ENCODE measurements around the gene CCNYL1.
"Not testable (repeated sequence)": the region's sequence is repeated elsewhere in the genome, so short reads cannot be mapped to it uniquely, and the experiment has no call there.

CCNYL1 gene

GRCh38 chr2:207744451-207744850 is 33.0 kb downstream of the CCNYL1 start:
- Histone ChIP-seq H3K4me1 (ENCODE audit: control insufficient read depth, low read depth, low read length) (no peaks in the 10 kb centered on the region), H3K9me3 (ENCODE audit: control insufficient read depth, low read depth, low read length) (no peaks in the 10 kb centered on the region), H3K27ac (ENCODE audit: low read length) (no peak overlapping the region)

GRCh38 chr2:207746131-207746530 is 34.7 kb downstream of the CCNYL1 start:
- H3K9me3 ChIP-seq (ENCODE audit: control insufficient read depth, low read depth, low read length) = no peaks in the 10 kb centered on the region
- H3K27me3 ChIP-seq (ENCODE audit: control insufficient read depth, insufficient read depth, low read length) = no peaks in the 10 kb centered on the region
- H3K9ac ChIP-seq (ENCODE audit: low read length) = no peak overlapping the region
- H3K4me1 ChIP-seq (ENCODE audit: control insufficient read depth, low read depth, low read length) = no peaks in the 10 kb centered on the region
- H3K4me3 ChIP-seq (ENCODE audit: low read length) = no peak overlapping the region
- H3K27ac ChIP-seq (ENCODE audit: low read length) = no peak overlapping the region
- H3K36me3 ChIP-seq (ENCODE audit: control insufficient read depth, low read depth, low read length) = peaks cover 19% of the 10 kb centered on the region

More at GRCh38 chr2:207744451-207744850, 33.0 kb downstream of the CCNYL1 start:
- H3K9ac ChIP-seq (ENCODE audit: low read length) = no peak overlapping the region
- no peaks in the 10 kb centered on the region for H3K27me3 ChIP-seq (ENCODE audit: control insufficient read depth, insufficient read depth, low read length)
- H3K4me3 ChIP-seq (ENCODE audit: low read length) = no peak overlapping the region
- peaks cover 16% of the 10 kb centered on the region for H3K36me3 ChIP-seq (ENCODE audit: control insufficient read depth, low read depth, low read length)

- H3K27ac ChIP-seq (ENCODE audit: low read length) = no peak overlapping the region
- H3K9me3 ChIP-seq (ENCODE audit: control insufficient read depth, low read depth, low read length) = no peaks in the 10 kb centered on the region
- peaks cover 12% of the 10 kb centered on the region for H3K36me3 ChIP-seq (ENCODE audit: control insufficient read depth, low read depth, low read length)
- H3K27me3 ChIP-seq (ENCODE audit: control insufficient read depth, insufficient read depth, low read length) = no peaks in the 10 kb centered on the region
- no peak overlapping the region for H3K4me3 ChIP-seq (ENCODE audit: low read length)
- H3K9ac ChIP-seq (ENCODE audit: low read length) = no peak overlapping the region
- H3K4me1 ChIP-seq (ENCODE audit: control insufficient read depth, low read depth, low read length) = no peaks in the 10 kb centered on the region
Observed at GRCh38 chr2:207747653-207748560, 36.5 kb downstream of the CCNYL1 start.

- H3K27ac ChIP-seq (ENCODE audit: low read length) = no peak overlapping the region
Observed at GRCh38 chr2:207748993-207749392, 37.6 kb downstream of the CCNYL1 start.

GRCh38 chr2:207749873-207750272 is 38.4 kb downstream of the CCNYL1 start:
- no peaks in the 10 kb centered on the region for H3K27me3 ChIP-seq (ENCODE audit: control insufficient read depth, insufficient read depth, low read length)
- no peak overlapping the region for H3K27ac ChIP-seq (ENCODE audit: low read length)
- H3K36me3 ChIP-seq (ENCODE audit: control insufficient read depth, low read depth, low read length) = peaks cover 24% of the 10 kb centered on the region
- H3K4me1 ChIP-seq (ENCODE audit: control insufficient read depth, low read depth, low read length) = no peaks in the 10 kb centered on the region
- H3K9me3 ChIP-seq (ENCODE audit: control insufficient read depth, low read depth, low read length) = no peaks in the 10 kb centered on the region
- no peak overlapping the region for H3K9ac ChIP-seq (ENCODE audit: low read length)
- H3K4me3 ChIP-seq (ENCODE audit: low read length) = no peak overlapping the region

More at GRCh38 chr2:207748993-207749392, 37.6 kb downstream of the CCNYL1 start:
- Histone ChIP-seq H3K4me1 (ENCODE audit: control insufficient read depth, low read depth, low read length) (no peaks in the 10 kb centered on the region), H3K9ac (ENCODE audit: low read length) (no peak overlapping the region), H3K4me3 (ENCODE audit: low read length) (no peak overlapping the region), H3K9me3 (ENCODE audit: control insufficient read depth, low read depth, low read length) (no peaks in the 10 kb centered on the region), H3K27me3 (ENCODE audit: control insufficient read depth, insufficient read depth, low read length) (no peaks in the 10 kb centered on the region), H3K36me3 (ENCODE audit: control insufficient read depth, low read depth, low read length) (peaks cover 15% of the 10 kb centered on the region)

- peaks cover 29% of the 10 kb centered on the region for H3K36me3 ChIP-seq (ENCODE audit: control insufficient read depth, low read depth, low read length)
- no peaks in the 10 kb centered on the region for H3K9me3 ChIP-seq (ENCODE audit: control insufficient read depth, low read depth, low read length)
- no peak overlapping the region for H3K9ac ChIP-seq (ENCODE audit: low read length)
- no peak overlapping the region for H3K27ac ChIP-seq (ENCODE audit: low read length)
- no peaks in the 10 kb centered on the region for H3K4me1 ChIP-seq (ENCODE audit: control insufficient read depth, low read depth, low read length)
- no peak overlapping the region for H3K4me3 ChIP-seq (ENCODE audit: low read length)
- H3K27me3 ChIP-seq (ENCODE audit: control insufficient read depth, insufficient read depth, low read length) = no peaks in the 10 kb centered on the region
Observed at GRCh38 chr2:207750345-207750744, 38.9 kb downstream of the CCNYL1 start.

GRCh38 chr2:207750876-207751275 is 39.4 kb downstream of the CCNYL1 start:
- Histone ChIP-seq H3K4me1 (ENCODE audit: control insufficient read depth, low read depth, low read length) (no peaks in the 10 kb centered on the region), H3K36me3 (ENCODE audit: control insufficient read depth, low read depth, low read length) (peaks cover 33% of the 10 kb centered on the region)

GRCh38 chr2:207753688-207754087 is 42.2 kb downstream of the CCNYL1 start:
- peaks cover 32% of the 10 kb centered on the region for H3K36me3 ChIP-seq (ENCODE audit: control insufficient read depth, low read depth, low read length)
- H3K27ac ChIP-seq (ENCODE audit: low read length); H3K4me3 ChIP-seq (ENCODE audit: low read length); H3K27me3 ChIP-seq (ENCODE audit: control insufficient read depth, insufficient read depth, low read length); H3K9me3 ChIP-seq (ENCODE audit: control insufficient read depth, low read depth, low read length); H3K9ac ChIP-seq (ENCODE audit: low read length); H3K4me1 ChIP-seq (ENCODE audit: control insufficient read depth, low read depth, low read length): not testable (repeated sequence)

More at GRCh38 chr2:207750876-207751275, 39.4 kb downstream of the CCNYL1 start:
- Histone ChIP-seq H3K9ac (ENCODE audit: low read length) (no peak overlapping the region), H3K9me3 (ENCODE audit: control insufficient read depth, low read depth, low read length) (no peaks in the 10 kb centered on the region), H3K4me3 (ENCODE audit: low read length) (no peak overlapping the region), H3K27me3 (ENCODE audit: control insufficient read depth, insufficient read depth, low read length) (no peaks in the 10 kb centered on the region), H3K27ac (ENCODE audit: low read length) (no peak overlapping the region)

- Histone ChIP-seq H3K36me3 (ENCODE audit: control insufficient read depth, low read depth, low read length) (peaks cover 32% of the 10 kb centered on the region), H3K4me3 (ENCODE audit: low read length) (no peak overlapping the region), H3K9me3 (ENCODE audit: control insufficient read depth, low read depth, low read length) (no peaks in the 10 kb centered on the region), H3K4me1 (ENCODE audit: control insufficient read depth, low read depth, low read length) (no peaks in the 10 kb centered on the region), H3K9ac (ENCODE audit: low read length) (no peak overlapping the region), H3K27ac (ENCODE audit: low read length) (no peak overlapping the region), H3K27me3 (ENCODE audit: control insufficient read depth, insufficient read depth, low read length) (no peaks in the 10 kb centered on the region)
Observed at GRCh38 chr2:207754498-207755383, 43.3 kb downstream of the CCNYL1 start.

GRCh38 chr2:207758025-207758424 is 46.6 kb downstream of the CCNYL1 start:
- Histone ChIP-seq H3K9me3 (ENCODE audit: control insufficient read depth, low read depth, low read length) (no peaks in the 10 kb centered on the region), H3K36me3 (ENCODE audit: control insufficient read depth, low read depth, low read length) (peaks cover 49% of the 10 kb centered on the region), H3K4me3 (ENCODE audit: low read length) (no peak overlapping the region), H3K27ac (ENCODE audit: low read length) (no peak overlapping the region), H3K4me1 (ENCODE audit: control insufficient read depth, low read depth, low read length) (peaks cover 14% of the 10 kb centered on the region), H3K9ac (ENCODE audit: low read length) (no peak overlapping the region), H3K27me3 (ENCODE audit: control insufficient read depth, insufficient read depth, low read length) (no peaks in the 10 kb centered on the region)

- Histone ChIP-seq H3K9ac (ENCODE audit: low read length) (no peak overlapping the region), H3K4me3 (ENCODE audit: low read length) (no peak overlapping the region), H3K27me3 (ENCODE audit: control insufficient read depth, insufficient read depth, low read length) (no peaks in the 10 kb centered on the region), H3K36me3 (ENCODE audit: control insufficient read depth, low read depth, low read length) (peaks cover 33% of the 10 kb centered on the region), H3K27ac (ENCODE audit: low read length) (no peak overlapping the region), H3K9me3 (ENCODE audit: control insufficient read depth, low read depth, low read length) (no peaks in the 10 kb centered on the region), H3K4me1 (ENCODE audit: control insufficient read depth, low read depth, low read length) (peaks cover 32% of the 10 kb centered on the region)
Observed at GRCh38 chr2:207759890-207760289, 48.5 kb downstream of the CCNYL1 start.

All from iPS-18a (cell line).